ENCODE results near the gene NALCN.
A peak's percentile ranks its signal among the peaks of the same experiment; 100 is the strongest.

NALCN gene

DNA sequence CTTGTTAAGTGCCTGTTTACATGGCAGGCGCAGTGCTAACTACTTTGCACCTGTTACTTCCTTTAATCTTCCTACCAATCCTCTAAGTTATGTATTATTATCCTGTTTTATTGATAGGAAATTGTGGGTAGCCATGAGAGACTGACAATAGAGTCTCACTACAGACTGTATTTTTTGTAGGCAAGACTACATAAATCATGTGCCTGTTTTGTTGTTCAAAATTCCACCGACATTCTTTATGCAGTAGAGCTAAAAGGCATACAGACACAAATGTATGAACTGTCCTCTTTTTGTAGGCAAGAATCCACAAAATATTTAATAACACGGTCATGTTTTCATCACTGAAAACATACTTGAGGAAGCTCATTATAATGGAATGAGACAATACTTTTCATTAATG lies 205.5 kb downstream of the NALCN start:
- ChIA-PET CTCF (no interaction called here), POLR2A (no interaction called here)
- DNase-seq (ENCODE audit: extremely low spot score), result no peak
- TF ChIP-seq FOXA1 (IDR thresholded peaks at IDR 0.05) (no peak), L3MBTL2 (conservative IDR thresholded peaks at IDR 0.05) (no peak), SP1 (IDR thresholded peaks at IDR 0.05) (no peak), HDGF (IDR thresholded peaks at IDR 0.05; ENCODE audit: borderline replicate concordance) (no peak), NFRKB (IDR thresholded peaks at IDR 0.05) (no peak), ARNT (IDR thresholded peaks at IDR 0.05) (no peak), CTBP1 (IDR thresholded peaks at IDR 0.05; ENCODE audit: borderline replicate concordance) (no peak), LEF1 (IDR thresholded peaks at IDR 0.05; ENCODE audit: borderline replicate concordance) (no peak), ZNF384 (IDR thresholded peaks at IDR 0.05) (no peak), FOXK2 (IDR thresholded peaks at IDR 0.05) (no peak)

DNA sequence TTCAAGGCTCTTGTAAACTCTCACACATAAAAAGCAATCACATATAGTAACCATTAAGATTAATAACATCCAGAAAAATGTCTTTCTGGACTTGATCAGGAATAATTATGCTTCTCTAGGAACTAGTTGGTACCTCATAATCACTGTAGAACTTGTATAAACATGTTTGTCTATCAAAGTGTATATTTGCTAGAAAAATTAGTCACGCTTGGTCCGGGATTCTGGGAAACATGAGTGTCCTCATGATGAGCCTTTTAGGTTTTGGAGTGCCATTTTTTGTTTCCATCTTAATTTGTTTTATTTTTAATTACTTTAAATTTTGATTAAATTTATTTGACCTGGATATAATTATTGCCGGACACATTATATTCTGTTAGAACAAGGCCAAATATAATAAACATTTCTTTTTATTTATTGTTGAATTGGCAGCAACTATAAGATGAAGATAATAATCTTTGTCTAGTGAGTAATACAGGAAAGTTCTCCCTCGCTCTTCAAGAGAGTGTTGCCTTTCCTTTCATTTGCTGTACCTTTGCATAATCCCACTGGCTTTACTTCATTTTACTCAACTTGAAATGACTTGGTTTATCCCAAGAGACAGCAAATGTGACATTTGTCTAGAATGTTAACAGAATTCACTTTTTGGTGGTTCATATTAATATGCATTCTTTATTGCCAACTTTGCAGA lies 207.0 kb downstream of the NALCN start:
- POLR2A ChIA-PET, result no interaction called here
- TF ChIP-seq CTBP1 (IDR thresholded peaks at IDR 0.05; ENCODE audit: borderline replicate concordance) (no peak), TARDBP (IDR thresholded peaks at IDR 0.05) (no peak), ELF4 (IDR thresholded peaks at IDR 0.05) (no peak), SP1 (IDR thresholded peaks at IDR 0.05) (no peak)
- CTCF ChIA-PET, result no interaction called here
- DNase-seq (ENCODE audit: extremely low spot score), result no peak

GRCh38 chr13:101205408-101205807 lies 210.9 kb downstream of the NALCN start:
- no peak for TF ChIP-seq HDGF (IDR thresholded peaks at IDR 0.05; ENCODE audit: borderline replicate concordance)
- no peak for TF ChIP-seq FOXK2 (IDR thresholded peaks at IDR 0.05)
- TF ChIP-seq L3MBTL2 (conservative IDR thresholded peaks at IDR 0.05), result no peak
- no peak for TF ChIP-seq ARNT (IDR thresholded peaks at IDR 0.05)
- no peak for TF ChIP-seq BHLHE40 (IDR thresholded peaks at IDR 0.05; ENCODE audit: borderline replicate concordance)
- TF ChIP-seq NFRKB (IDR thresholded peaks at IDR 0.05), result no peak
- no peak for TF ChIP-seq SUZ12 (IDR thresholded peaks at IDR 0.05)
- TF ChIP-seq CTBP1 (IDR thresholded peaks at IDR 0.05; ENCODE audit: borderline replicate concordance), result no peak
- TF ChIP-seq TARDBP (IDR thresholded peaks at IDR 0.05), result no peak
- TF ChIP-seq, protein P1, sequence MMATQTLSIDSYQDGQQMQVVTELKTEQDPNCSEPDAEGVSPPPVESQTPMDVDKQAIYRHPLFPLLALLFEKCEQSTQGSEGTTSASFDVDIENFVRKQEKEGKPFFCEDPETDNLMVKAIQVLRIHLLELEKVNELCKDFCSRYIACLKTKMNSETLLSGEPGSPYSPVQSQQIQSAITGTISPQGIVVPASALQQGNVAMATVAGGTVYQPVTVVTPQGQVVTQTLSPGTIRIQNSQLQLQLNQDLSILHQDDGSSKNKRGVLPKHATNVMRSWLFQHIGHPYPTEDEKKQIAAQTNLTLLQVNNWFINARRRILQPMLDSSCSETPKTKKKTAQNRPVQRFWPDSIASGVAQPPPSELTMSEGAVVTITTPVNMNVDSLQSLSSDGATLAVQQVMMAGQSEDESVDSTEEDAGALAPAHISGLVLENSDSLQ (IDR thresholded peaks at IDR 0.05), result no peak
- no peak for TF ChIP-seq ZNF384 (IDR thresholded peaks at IDR 0.05)
- TF ChIP-seq FOXM1 (IDR thresholded peaks at IDR 0.05; ENCODE audit: borderline replicate concordance), result no peak
- no peak for TF ChIP-seq ELF4 (IDR thresholded peaks at IDR 0.05)
- no peak for TF ChIP-seq FOXA1 (IDR thresholded peaks at IDR 0.05)
- TF ChIP-seq LEF1 (IDR thresholded peaks at IDR 0.05; ENCODE audit: borderline replicate concordance), result no peak
- no peak for TF ChIP-seq SP1 (IDR thresholded peaks at IDR 0.05)
- DNase-seq (ENCODE audit: extremely low spot score), result no peak

GRCh38 chr13:101204270-101205020 lies 211.9 kb downstream of the NALCN start:
- ChIA-PET CTCF (interaction anchor here (0.7 kb wide), 1 partner anchor 49 kb away, joined by 4 read pairs; no protein-coding TSS in a partner anchor), POLR2A (no interaction called here)
- no peak for DNase-seq (ENCODE audit: extremely low spot score)
- TF ChIP-seq SP1 (IDR thresholded peaks at IDR 0.05), result no peak
- TF ChIP-seq HDGF (IDR thresholded peaks at IDR 0.05; ENCODE audit: borderline replicate concordance), result no peak
- no peak for TF ChIP-seq BHLHE40 (IDR thresholded peaks at IDR 0.05; ENCODE audit: borderline replicate concordance)
- TF ChIP-seq FOXA1 (IDR thresholded peaks at IDR 0.05), result no peak
- TF ChIP-seq ELF4 (IDR thresholded peaks at IDR 0.05), result no peak
- no peak for TF ChIP-seq FOXK2 (IDR thresholded peaks at IDR 0.05)
- no peak for TF ChIP-seq ARNT (IDR thresholded peaks at IDR 0.05)
- TF ChIP-seq NFRKB (IDR thresholded peaks at IDR 0.05), result no peak
- TF ChIP-seq SUZ12 (IDR thresholded peaks at IDR 0.05), result no peak
- TF ChIP-seq L3MBTL2 (conservative IDR thresholded peaks at IDR 0.05), result no peak
- no peak for TF ChIP-seq TARDBP (IDR thresholded peaks at IDR 0.05)
- TF ChIP-seq, protein P1 (IDR thresholded peaks at IDR 0.05), result no peak
- no peak for TF ChIP-seq LEF1 (IDR thresholded peaks at IDR 0.05; ENCODE audit: borderline replicate concordance)
- TF ChIP-seq CTBP1 (IDR thresholded peaks at IDR 0.05; ENCODE audit: borderline replicate concordance), result no peak
- no peak for TF ChIP-seq ZNF384 (IDR thresholded peaks at IDR 0.05)
- no peak for TF ChIP-seq FOXM1 (IDR thresholded peaks at IDR 0.05; ENCODE audit: borderline replicate concordance)

More at GRCh38 chr13:101205408-101205807, 210.9 kb downstream of the NALCN start:
- ChIA-PET POLR2A (no interaction called here), CTCF (no interaction called here)

GRCh38 chr13:101202590-101202989 lies 213.7 kb downstream of the NALCN start:
- peak; percentile 6 for DNase-seq (ENCODE audit: extremely low spot score)
- ChIA-PET CTCF (no interaction called here), POLR2A (no interaction called here)
- TF ChIP-seq BHLHE40 (IDR thresholded peaks at IDR 0.05; ENCODE audit: borderline replicate concordance) (no peak), ARNT (IDR thresholded peaks at IDR 0.05) (no peak), FOXK2 (IDR thresholded peaks at IDR 0.05) (no peak), NFRKB (IDR thresholded peaks at IDR 0.05) (no peak), TARDBP (IDR thresholded peaks at IDR 0.05) (no peak), HDGF (IDR thresholded peaks at IDR 0.05; ENCODE audit: borderline replicate concordance) (no peak), ZNF384 (IDR thresholded peaks at IDR 0.05) (no peak), L3MBTL2 (conservative IDR thresholded peaks at IDR 0.05) (no peak), FOXA1 (IDR thresholded peaks at IDR 0.05) (no peak), LEF1 (IDR thresholded peaks at IDR 0.05; ENCODE audit: borderline replicate concordance) (no peak), FOXM1 (IDR thresholded peaks at IDR 0.05; ENCODE audit: borderline replicate concordance) (no peak), CTBP1 (IDR thresholded peaks at IDR 0.05; ENCODE audit: borderline replicate concordance) (no peak), SUZ12 (IDR thresholded peaks at IDR 0.05) (no peak), ELF4 (IDR thresholded peaks at IDR 0.05) (no peak), SP1 (IDR thresholded peaks at IDR 0.05) (no peak)
- TF ChIP-seq, protein P1 (IDR thresholded peaks at IDR 0.05), result no peak

Data from HEK293T (cell line).